GM21360 (cell line): ENCODE results near the gene FSTL4.

ENCODE experiments used
- ATAC-seq: cut with Tn5 transposase; IDR thresholded peaks from one replicate; pipeline ENCODE4 v1.9.1; 2021; ENCODE audit warnings: mild to moderate bottlenecking, moderate library complexity; ENCODE audit not compliant: unreplicated experiment

Gene FSTL4

GRCh38 chr5:133154274-133155075 is 457.9 kb downstream of the FSTL4 start:
- no peak for ATAC-seq

- no peak for ATAC-seq
These were observed 461.3 kb downstream of the FSTL4 start for GRCh38 chr5:133150909-133151544.

GRCh38 chr5:133149345-133149744 is 463.0 kb downstream of the FSTL4 start:
- no peak for ATAC-seq

GRCh38 chr5:133147815-133148567 is 464.4 kb downstream of the FSTL4 start:
- ATAC-seq = no peak

GRCh38 chr5:133147411-133147810 is 464.9 kb downstream of the FSTL4 start:
- no peak for ATAC-seq
